Ureter (tissue), 1 donor: Measurements from ENCODE around the gene SH3RF3. TPM values are rescaled to one million over a fixed set of nuclear protein-coding genes. Genes with fewer than 3 reads are reported as not detected.

Experiments
- DNase-seq: peaks from one replicate; pipeline ENCODE4 v3.0.0-alpha.2; 2020; ENCODE audit warnings: low spot score
- total RNA-seq: library from RNA; stranded (reverse); gene quantifications from one replicate; pipeline ENCODE4 v1.2.4, GENCODE V29; 2023
- donor health status: DM: yes; HTN: yes; CAD: no.

Gene SH3RF3
- total RNA-seq, 1 donor from 2014 or later, result 8.0 TPM

DNA sequence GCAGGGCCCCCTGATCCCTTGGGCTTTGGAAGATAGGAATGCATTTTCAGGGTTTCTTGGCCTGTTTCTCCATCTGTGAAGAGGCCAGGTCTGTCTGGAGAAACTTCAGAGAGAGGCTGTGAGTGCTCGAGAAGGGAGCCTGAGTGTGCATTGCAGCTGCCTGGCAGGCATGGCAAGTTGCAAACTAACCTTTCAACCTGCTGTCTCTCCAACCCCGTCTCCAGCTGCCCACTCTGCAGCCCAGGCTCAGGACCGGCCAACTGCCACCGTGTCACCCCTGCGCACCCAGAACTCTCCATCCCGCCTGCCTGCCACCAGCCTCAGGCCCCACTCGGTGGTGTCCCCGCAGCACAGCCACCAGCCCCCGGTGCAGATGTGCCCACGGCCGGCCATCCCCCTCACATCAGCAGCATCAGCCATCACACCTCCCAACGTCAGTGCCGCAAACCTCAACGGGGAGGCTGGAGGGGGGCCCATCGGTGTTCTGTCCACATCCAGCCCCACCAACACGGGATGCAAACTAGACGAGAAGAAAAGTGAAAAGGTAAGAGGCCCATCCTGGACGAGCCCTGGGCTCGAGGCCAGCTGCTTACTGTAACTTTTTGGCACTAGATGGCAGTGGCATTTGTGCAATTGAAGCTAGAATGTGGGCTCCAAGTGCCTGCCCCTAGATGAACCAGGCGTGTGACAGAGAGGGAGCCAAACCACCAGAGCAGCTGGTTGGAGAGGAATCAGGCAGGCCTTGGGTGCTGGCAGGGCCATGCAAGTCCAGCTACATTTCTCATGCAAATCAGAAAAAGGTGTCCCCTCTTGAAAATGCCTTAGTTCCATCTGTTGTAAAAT is 320.2 kb downstream of the SH3RF3 start:
- DNase-seq, result peak; percentile 66

DNA sequence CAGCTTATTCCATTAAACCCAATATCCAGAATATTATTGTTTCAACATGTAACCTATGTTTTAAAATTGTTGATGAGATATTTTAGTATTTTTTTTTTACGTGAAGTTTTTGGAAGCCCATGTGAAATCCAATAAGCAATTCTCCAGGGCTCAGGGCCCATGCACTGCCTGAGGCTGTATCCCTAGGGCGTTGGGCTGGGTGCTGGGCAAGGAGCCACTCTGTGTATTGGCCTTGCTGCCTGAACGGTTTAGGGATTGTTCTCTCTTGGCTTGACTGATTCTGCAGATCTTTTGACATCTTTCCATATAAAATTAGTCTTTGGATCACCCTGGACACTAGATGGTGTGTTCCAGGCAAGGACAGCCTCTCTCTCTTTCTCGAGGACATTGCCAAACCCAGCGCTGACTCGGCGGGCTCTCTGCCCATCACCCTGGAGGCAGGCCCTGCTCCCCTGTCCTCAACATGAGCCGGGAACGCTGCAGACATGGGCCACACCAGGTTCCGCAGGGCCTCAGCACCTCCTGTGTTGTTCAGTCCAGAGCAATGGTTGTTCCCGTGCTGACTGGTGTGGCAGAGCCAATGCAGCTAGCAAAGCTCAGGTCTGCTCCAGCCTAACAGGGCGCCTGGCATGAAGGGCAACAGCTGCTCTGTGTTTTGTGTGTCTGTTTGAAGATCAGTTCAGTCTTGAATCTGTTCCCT is 321.7 kb downstream of the SH3RF3 start:
- DNase-seq, result no peak

DNA sequence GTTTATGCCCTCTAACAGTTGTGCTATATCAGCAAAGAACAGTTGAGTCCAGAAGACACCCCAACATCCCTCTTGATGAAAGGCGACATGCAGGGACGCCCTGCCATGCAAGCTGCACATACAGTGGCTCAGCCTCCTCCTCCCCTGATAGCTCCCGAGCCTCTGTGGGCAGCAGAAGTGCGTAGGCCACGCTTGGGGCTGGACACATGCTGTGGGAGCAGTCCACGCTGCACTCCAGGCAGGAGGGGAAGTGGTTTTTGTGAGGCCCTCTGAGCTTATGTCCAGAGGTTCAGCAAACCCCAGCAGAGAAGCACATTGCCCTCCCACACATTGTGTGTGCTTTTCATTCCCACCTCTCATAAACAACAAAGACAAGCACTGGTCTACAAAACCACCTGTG is 322.7 kb downstream of the SH3RF3 start:
- no peak for DNase-seq

DNA sequence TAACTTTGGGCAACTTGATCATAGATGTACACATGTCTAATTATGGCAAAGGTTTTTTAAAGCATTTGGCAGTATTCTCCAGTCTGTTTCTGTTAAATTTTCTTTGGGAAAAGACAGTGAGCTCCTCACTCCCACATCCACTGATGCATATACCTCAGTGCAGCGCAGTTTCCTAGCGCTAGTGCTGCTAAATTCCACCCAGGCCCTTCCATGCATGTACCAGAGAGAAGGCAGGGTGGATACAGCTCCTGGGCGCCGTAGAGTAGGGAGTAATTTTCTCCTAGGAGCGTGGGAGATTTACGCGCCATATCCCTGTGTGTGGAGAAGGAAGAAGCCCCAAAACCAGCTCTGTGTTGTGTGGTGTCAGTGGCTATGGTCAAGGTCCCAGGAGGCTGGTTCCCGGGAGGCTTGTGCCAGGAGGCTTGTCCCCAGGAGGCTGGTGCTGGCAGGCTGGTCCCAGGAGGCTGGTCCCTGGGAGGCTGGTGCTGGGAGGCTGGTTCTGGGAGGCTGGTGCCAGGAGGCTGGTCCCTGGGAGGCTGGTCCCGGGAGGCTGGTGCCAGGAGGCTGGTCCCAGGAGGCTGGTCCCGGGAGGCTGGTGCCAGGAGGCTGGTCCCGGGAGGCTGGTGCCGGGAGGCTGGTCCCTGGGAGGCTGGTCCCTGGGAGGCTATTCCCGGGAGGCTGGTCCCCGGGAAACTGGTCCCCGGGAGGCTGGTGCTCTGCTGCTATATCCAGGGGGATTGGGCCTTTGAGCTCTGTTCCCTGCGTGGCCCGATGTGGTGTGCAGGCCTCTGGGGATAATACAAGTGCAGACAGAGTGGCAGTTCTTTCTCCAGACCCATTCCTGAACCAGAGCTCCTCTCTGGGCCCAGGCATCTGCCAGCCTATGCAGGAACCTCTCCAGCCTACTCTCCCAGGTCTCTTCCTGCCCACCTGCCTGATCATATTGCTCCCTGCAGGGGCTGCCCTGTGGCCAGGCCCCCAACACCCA is 323.6 kb downstream of the SH3RF3 start:
- DNase-seq, result no peak

DNA sequence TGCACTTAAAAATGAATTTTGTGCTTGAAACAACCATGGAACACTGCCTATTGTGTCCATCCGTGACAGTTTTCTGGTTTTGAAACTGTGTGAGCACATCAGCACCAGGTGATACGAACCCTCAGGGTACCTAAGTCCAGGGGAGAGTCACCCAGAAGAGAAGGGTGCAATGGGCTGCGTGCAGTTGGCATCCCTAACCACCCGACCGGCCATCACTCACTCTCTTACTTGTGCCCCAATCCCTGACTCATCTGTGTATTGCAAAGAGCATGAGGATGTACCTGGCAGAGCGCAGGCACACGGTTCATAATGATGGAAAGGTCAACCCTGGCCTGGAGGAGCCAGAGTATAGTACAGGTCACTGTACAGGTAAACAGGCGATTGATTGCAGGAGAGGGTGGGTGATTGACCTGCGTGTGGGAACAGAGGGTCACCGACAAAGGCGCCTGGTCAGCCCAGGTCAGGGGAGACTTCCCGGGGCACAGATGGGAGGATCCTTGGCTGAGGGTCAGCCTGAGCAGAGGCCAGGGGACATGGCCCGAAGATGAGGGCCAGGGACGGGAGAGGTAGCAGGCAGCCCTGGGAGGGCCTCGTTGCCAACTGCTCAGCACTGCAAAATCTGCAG is 324.5 kb downstream of the SH3RF3 start:
- DNase-seq, result no peak

DNA sequence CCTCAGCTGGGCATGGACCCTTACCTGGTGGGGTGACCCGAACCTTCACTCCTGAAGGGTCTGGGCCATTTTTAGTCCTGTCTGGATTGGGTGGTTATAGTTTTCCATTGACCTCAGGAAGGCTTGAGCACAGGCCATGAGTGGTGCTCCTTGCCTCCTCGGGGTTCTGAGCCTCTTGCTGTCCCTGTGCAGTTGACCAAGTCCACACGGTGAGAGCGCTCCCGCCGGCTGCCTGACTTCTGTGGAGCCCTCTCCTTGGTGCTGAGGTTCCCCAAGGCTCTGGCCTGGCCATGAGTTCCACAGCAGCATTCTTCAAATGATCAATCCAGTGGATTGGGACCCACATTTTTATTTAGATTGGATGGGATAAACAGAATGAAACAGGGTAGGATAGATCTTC is 325.3 kb downstream of the SH3RF3 start:
- DNase-seq, result no peak

DNA sequence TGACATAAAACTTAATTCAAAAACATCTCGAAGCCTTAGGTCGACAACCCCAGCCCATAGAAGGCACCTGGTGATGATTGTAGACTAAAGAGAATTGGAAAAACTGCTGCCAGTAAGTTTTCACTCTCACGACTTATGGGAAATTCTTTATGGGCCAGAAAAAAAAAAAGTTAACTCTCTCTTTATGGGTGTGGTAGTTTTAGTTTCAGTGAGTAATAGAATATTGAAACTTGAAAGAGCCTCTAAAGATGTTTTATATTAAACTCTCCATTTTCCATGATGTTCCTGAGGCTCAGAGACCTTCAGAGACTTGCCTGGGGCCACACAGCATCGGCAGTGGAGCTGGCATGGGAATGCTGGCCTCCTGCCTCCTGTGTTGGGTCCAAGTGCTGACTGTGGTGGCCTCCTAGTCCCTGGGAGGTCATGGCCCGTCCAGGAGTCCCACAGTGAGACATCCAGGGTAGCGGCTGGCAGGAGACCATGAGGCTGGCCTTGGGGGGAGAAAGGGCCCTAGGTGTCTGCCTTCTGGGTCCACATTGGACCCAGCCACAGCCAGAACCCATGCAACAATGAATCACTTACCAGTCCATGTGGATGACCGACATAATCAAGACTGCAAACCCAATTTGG is 325.9 kb downstream of the SH3RF3 start:
- no peak for DNase-seq

DNA sequence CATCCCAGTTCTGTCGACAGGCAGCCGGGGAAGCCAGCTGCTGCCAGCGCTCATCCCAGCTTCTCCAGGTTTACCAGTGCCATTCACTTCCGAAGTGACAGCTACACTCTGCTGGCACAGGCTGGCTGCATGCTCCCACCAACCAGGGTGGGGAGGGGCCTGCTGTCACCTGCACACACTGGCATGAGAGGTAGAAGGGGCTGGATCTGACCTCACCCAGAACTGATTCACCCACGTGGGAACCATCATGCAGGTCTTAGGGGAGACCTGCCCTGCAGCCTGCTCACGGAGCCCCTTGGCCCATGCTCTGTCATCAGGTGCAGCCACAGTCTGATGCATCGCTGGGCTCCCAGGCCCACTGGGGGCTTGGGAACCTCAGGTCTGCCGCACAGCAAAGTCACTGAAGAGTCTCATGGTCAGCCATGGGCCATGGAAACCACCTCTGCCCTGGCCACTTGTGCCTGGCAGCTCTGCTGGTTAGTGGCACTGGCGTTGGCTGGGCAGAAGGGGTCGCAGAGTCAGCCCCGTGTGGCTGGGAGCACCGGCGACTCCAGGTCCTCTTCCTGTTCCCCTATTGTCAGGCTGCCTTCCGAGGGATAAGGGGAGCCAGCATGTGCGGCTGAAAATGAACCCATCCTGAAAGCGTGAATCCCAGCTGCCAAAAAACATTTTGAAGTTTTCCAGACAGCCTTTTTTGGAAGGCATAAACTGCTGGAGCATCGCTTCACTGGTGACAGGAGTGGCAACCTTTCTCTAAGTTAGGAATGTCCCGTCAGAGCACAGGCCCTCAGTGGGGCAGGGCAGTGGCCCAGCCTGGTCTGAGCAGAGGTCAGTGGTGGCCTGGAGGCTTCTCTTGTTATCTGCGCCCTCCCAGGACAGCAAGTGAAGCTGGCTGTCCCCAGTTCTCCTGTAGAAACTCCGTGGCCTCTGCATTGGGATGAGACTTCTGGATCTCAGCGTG is 327.0 kb downstream of the SH3RF3 start:
- DNase-seq, result no peak

DNA sequence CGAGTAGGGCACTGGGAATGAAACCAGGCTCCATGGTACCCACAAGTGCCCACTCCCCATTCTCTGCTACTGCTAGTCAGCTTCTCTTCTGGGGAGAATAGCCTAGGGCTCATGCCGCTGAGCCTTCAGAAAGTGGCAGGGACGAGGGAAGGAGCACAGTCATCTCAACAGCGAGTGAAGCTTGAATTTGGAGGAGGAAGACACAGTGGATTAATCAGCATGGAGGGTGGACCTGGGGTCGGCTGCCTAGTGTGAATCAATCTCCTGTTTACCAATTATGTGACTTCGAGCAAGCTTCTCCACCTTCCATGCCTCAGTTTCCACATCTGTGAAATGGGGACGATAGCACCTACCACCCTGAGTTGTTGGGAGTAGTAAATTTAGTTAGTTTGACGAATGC is 327.8 kb downstream of the SH3RF3 start:
- DNase-seq, result no peak

DNA sequence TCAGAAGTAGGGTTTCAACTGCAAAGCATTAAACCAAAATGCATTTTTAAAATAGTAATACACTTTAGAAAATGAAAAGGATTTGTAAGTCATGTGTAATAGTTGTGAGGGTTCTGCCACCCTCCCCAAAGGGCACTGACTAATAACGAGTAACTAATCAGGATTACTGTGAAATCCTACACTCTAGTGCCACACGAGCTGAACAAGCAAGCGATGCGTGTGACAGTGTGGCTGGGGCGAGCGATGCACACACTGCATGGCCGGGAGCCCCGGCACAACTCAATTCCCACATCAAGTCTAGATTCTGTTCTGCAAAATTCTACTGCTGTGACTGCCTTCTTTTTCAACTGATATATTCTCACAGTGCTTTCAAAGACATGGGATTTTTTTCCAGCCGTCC is 328.4 kb downstream of the SH3RF3 start:
- no peak for DNase-seq

DNA sequence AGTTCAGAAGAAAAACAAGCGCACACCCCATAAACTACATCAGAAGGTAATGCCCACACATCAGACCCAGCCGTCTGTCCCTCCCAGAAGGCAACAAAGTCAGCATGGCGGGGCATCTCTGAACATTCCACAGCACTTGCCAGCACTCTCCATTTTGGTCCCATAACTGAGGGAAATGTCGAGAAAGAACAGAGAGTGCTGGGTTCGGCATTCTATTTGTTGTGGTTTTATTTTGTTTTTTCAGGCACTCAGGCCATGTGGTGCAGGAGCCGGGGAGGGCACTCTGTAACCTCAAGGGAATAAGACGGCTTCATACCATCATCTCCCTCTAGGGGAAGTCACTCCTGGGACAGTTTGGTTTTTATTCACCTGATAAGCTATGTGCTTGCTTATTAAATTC is 328.8 kb downstream of the SH3RF3 start:
- DNase-seq, result no peak

DNA sequence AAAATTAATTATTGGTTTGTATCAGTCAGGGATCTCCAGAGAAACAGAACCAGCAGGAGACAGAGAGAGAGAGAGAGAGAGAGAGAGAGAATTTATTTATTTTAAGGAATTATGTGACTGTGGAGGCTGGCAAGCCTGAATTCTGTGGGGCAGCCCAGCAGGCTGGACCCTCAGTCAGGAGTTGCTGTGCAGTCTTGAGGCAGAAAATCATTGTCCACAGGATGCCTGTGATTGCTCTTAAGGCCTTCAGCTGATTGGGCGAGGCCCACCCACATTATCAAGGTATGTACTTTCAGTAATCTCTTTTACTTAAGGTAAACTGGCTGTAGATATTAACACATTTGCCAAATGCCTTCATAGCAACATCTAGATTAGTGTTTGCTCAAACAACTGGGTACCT is 329.5 kb downstream of the SH3RF3 start:
- DNase-seq, result no peak

DNA sequence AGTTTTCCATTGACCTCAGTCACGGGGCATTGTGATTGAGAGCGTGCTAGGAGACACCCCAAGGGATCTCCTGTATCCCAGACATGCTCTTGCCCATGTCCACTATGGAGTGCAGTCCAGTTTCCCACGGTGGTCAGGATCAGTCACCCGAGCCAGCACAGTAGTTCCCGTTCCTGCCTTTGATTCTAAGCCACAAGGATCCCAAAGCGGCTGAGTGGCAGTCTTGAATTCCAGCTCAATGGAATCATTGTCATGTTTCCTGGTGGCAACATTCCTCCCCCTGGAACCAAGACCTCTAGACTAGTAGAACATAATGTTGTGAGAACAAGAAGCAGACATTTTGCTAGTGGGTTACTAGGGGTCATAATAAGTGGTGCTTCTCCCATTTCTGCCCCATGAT is 330.5 kb downstream of the SH3RF3 start:
- no peak for DNase-seq

DNA sequence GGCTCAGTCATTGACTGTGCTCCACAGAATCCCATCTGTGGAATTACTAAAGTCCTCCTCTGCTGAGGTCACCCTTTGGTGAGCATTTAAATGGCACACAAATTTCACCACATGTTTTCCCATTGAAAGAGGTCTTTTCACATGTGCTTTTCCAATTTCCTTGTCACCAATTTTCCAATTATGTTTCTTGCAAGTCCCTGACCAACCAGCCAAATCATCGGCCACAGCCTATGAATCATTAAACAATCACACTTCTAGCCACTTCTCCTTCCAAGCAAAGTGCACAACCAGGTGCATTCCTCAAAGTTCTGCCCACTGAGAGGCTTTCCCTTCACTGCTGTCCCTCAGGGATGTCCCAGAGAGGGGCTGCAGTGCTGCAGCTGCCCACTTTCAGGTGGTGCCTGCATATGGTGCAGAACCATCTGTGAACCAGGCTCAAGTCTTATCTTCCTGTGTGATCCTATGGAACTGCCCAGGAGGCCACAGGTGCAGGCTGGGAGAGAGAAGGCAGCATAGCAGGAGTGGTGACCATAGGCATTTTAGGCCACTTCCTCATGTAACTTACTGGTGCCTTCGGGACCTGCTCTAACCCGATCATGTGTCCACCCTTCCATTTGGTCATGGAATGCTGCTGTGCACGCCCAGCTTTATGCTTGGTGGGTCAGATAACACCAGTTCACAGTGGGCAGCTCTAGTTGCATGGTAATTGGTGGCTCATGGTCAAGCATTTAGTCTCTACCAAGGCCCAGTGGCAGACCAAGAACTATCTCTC is 331.7 kb downstream of the SH3RF3 start:
- DNase-seq, result no peak

DNA sequence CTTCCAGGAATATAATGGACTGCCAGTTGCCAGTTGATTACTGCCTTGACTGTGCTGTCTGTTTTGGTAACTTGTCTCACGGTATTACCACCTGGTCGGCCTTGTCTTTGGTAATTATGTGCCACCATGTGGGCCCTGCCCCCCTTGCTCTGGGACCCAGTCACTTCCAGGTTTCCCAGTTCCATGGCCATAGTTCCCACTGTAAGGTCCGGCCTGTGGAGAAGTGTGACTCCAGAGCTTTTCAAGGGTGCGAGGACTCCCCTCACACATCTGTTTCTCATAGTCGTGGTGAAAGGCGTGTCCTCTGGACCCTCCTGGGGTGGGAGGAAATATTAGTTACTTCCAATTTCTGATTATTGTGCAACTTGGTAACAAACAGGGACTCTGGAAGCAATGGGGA is 334.2 kb downstream of the SH3RF3 start:
- no peak for DNase-seq

DNA sequence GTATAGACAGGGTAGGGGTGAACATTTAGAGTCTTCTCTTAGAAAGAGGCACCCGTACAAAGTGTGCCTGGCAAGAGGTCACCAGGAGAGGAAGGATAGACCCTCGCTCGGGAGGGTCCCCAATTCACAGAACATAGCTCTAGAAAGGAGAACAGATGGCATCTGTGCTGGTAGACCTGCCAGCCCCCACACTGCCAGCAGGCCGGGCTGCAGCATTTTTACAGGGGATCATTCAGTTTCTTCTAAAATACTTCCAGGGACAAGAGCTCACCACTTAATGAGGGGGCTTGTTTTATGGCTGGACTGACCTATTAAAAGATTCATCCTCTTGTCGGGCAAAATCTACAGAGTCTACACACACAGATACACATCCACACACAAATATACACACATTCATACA is 334.9 kb downstream of the SH3RF3 start:
- DNase-seq, result no peak

DNA sequence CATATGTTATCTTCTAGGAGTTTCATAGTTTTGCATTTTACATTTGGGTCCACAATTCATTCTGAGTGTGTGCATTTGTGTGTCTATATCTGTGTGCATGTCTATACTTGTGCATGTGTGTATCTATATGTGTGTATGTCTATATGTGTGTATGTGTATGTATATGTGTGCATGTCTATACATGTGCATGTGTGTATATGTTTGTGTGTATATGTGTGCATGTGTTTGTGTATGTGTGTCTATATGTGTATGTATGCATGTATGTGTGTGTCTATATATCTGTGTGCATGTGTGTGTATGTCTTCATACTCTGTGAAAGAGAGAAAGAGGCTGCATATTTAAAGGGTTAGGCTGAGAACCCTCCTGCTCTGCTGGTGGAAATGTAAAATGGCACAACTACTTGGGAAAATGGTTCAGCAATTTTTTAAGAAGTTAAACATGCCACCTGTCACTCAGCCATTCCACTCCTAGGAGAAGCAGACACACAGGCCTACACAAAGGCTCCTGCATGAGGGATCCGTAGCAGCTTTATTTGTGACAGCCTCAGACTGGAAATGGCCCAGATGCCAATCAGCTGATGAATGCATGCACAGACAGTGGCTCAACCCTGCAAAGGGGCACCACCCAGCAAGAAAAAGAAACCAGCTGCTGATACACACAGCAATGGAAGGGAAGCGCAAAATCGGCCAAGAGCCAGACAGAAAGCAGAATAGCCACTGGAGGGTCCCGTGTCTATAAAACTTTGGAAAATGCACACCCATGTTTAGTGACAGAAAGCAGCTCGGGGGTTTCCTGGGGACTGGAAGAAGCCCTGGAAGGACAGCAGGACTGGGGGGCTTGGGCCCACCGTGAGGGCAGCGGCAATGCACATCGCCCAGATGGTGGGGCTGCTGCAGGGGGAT is 337.9 kb downstream of the SH3RF3 start:
- DNase-seq, result no peak

DNA sequence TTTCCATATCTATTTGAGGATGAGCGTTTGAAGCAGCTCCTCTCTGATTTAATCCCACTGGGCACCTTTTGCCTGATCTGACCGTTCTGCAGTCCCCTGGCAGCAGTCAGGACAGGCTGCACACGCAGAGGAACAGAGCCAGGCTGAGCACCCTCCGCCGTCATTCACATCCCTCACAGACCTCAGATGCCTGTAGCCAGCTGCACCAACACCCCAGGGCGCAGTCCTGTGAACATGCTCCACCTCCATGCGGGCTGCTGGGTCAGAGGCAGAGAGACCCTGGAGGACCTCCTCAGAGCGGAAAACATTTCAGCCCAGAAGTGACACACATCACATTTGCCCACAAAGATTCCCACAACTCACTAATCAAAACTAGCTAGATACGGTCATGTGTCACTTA is 338.7 kb downstream of the SH3RF3 start:
- DNase-seq, result no peak
